ENCODE results near the gene SUGCT.

SUGCT gene

DNA sequence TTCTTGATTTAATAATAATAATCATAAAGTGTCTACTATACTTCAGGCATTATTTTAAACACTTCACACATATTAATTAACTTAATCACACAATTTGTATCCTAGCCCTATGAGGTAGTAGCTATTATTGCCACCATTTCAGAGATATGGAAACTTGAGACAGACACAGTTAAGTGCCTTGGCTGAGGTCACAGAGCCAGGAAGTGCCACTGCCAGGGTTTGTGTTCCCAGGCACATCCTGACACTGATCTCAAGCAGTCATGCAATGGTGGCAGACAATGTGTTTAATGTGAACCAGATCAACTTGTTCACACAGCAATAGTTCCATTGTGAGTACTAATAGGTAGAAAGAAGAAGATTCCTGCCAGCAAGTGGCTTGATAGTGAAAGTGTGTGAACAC, 666.0 kb downstream of the SUGCT start:
- DNase-seq: no peak

DNA sequence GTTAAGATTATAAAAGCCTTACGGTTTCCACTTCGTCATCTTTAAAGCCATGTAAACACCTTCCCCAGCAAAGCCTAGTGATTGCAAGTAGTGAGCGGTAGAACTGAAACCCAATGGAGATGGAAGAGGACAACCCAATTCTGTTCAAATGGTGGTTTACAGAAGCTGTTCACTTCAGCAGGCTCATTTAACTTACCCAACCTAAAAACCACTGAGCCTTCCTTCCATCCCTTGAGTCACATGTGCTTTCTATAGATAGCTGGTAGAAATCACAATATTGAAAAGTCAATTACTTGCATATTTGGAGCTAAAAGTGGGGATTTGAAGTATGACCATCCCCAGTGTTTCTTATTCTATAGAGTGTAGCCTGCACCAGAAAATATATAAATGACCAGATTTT, 667.7 kb downstream of the SUGCT start:
- DNase-seq: no peak

DNA sequence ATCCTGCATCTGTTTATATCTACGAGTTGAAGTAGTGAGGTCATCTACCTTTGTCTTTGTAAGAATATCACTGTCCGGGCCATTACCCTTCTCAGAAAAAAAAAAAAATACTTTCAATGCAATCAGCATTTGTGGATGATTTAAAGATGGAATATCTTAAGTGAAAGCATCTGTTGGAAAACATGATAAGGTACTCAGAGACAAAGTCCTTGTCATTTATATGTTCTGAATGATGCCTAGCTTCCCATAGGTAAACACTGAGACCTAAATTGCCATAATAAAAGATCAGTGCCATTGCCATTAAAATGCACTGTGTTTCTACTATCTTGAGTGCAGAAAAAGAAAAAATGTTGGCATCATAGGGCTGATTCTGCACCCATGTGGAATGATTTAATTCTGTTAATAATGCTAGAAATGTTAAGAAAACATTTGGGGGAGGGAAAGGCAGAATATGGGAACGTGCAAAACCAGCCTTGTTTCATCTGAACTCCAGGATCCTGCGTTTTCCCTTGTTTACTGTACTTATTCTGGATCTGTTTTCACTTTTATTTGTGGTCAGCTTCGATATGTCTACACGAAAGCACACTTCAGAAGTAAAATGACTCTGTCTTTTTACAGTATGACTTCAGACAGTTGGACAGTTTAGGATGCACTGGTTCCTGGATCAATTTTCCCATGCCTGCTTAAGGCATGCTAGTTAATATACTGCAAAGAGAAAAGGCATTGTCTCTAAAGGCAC, 669.8 kb downstream of the SUGCT start:
- no peak for DNase-seq

- DNase-seq: no peak
Observed at GRCh38 chr7:40805361-40805760, 670.6 kb downstream of the SUGCT start.

DNA sequence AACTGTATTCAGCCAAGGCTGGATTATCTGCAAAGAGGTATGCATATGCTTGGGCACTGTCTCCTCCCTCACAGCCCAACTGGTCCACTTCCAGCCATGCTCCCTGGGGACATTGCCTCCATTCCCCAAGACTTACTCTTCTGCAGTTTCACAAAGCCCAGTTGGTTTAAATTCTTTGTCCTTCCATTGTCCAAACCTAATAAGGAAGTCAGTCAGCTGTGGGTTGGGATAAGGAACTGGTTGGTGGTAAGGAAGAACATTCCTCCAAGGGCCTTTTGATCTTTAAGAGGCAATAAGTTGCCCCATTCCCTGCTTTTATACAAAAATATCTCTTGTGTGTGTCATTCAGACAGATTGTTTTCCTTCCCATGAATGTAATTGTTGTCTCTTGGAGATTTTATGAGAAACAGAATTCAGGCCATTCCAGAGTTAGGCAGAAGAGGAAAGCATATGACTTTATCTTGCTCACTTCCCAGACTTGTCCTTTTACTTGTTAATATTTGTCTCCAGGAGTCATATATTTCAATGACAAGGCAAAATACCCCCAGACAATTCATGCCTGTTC, 673.7 kb downstream of the SUGCT start:
- DNase-seq: no peak

GRCh38 chr7:40810274-40810673, 675.5 kb downstream of the SUGCT start:
- DNase-seq: no peak

- DNase-seq: no peak
Observed at GRCh38 chr7:40811666-40812065, 676.9 kb downstream of the SUGCT start.

- DNase-seq: no peak
Observed at GRCh38 chr7:40815022-40815421, 680.2 kb downstream of the SUGCT start.

GRCh38 chr7:40815512-40815911, 680.7 kb downstream of the SUGCT start:
- DNase-seq: no peak

GRCh38 chr7:40822861-40823260, 688.1 kb downstream of the SUGCT start:
- no peak for DNase-seq

GRCh38 chr7:40824461-40824860, 689.7 kb downstream of the SUGCT start:
- no peak for DNase-seq

DNA sequence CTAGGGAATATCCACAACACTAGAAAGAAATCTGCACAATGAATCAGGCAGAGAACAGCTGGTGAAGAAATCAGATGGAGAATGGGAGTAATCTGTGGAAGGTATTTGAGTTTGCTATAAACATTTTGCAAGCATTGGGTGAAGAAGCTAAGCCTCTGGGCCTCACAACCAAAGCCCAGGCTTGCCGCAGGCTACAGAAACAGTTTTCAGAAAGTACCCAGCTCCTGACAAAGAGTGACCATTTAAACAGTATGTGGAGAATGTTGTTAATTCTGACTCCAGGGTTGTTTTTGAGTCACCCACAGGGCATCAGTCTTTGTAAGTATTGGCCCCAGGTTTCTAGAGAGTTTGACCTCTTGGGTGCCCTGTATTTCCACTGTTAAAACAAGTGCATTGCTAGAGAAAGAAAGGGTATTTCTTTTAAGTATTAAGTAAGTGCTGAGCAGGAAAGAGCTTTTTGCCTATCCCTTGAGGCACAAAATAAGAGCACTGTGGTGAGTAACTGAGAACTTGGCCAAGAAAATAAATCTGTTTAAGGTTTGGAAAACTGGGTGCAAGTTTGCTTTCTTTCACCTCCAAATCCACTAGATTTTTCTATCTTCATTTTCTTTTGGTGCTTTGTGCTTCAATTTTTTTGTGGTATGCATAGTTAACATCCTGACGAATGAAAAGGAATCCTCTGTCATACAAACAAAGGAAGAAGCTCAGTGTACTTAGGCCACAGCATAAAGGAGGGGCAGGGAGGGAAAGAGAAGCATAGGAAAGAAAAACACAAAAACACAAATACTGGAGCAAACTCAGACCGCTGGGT, 691.8 kb downstream of the SUGCT start:
- no peak for DNase-seq

GRCh38 chr7:40827222-40828085, 692.6 kb downstream of the SUGCT start:
- peak; percentile 52 for DNase-seq

DNA sequence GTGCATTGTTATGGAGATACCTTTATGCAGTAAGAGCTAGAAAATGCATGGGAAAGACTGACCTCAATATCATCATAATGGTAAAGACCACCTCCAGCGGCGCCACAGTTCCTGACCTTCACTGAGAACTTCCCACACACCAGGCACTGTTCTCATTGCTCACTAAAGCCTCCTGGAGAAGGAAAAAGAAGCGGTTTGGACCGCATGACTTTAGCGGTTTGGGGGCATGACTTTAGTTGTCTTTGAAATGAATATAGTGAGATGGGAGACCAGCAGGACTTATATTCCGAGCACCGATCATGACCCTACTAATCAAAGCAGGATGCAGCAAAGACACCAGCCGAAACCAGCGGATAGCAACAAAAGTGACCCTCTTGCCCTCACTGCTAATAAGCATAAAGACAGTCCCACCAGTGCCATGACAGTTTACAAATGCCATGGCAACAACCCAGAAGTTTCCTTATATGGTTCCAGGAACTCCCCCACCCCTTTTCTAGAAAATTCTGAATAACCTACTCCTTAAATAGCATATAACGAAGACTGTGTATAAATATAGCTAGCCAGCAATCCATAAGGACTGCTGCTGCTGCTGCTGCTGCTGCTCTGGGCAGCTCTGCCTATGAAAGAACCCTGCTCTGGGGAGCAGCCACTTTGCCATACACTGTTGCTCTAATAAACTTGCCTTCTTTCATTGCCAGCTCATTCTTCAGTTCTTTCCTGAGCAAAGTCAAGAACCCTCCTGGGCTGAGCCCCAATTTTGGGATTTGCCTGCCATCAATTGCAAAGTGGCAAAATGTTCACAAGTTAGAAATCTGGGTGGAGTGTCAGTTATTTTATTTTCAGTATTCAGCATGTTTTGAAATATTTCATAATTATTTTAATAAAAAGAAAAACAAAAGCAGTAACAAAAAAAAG, 694.1 kb downstream of the SUGCT start:
- no peak for DNase-seq

DNA sequence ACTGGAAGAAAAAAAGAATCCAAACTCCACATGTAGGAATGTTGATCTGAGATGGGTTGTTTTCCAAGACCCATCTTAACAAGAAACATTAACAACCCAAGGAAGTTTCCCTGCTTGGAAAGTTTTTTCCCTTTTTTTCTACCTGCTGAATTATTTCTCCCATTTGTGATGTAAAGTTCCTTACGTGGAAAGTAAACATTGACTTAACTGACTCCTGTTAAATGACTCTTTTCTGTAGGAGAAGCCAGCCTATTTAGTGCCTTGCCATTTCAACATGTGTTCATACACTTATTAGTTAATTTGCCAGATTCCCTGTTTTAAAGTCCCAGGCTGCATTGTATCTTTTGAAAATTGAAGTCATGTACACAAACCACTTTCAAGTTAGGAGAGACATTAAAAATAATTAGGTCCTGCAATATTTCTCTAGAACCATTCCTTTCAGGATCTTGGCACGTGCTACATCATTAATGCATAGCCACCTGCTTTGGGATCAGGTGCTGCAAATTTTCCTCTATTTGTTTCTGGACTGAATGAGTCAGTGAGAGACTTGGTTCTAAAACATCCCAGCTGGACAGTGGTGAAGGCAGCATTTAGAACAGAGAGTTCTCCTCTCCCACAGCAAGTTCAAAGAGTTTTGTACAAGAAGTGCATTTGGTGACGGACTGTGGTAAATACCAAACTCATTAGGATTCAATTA, 698.5 kb downstream of the SUGCT start:
- no peak for DNase-seq

DNA sequence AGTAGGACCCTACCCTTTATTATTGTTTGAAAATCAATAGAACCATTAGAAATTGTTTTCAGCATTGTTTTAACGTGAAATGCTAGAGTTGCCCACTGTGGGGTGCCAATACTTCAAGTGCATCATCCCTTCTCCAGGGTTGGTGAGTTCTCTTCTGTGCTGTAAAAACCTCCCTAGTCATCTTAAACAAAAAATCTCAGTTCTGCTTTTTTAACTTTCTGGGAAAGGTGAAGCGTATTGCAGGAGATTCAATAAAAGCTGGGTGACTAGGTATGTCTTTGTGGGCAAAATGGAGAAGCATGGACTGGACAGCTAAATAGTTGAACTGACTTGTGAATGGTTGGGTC, 699.1 kb downstream of the SUGCT start:
- DNase-seq: no peak

GRCh38 chr7:40836218-40836617, 701.4 kb downstream of the SUGCT start:
- DNase-seq: no peak

DNA sequence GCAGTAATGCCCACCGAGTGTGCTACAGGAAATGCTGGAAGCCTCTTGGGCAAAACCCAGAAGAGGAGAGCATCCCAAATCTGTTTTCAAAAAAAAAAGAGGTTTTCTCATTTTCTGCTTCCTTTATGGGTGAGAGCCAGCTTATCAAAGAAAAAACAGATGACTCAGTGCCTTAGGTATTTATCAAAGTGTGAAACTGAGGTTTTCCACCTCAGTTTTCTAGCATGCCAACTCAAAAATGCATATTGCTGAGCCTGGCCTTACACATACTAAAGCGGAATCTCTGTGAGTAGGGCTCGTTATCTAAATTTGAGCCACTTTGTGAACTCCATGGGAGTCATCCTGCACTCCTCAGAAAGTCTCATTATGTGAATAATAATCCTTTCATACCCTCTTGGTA, 705.1 kb downstream of the SUGCT start:
- no peak for DNase-seq

- DNase-seq: no peak
Observed at GRCh38 chr7:40840990-40841389, 706.2 kb downstream of the SUGCT start.

GRCh38 chr7:40842641-40843040, 707.8 kb downstream of the SUGCT start:
- DNase-seq: no peak

DNA sequence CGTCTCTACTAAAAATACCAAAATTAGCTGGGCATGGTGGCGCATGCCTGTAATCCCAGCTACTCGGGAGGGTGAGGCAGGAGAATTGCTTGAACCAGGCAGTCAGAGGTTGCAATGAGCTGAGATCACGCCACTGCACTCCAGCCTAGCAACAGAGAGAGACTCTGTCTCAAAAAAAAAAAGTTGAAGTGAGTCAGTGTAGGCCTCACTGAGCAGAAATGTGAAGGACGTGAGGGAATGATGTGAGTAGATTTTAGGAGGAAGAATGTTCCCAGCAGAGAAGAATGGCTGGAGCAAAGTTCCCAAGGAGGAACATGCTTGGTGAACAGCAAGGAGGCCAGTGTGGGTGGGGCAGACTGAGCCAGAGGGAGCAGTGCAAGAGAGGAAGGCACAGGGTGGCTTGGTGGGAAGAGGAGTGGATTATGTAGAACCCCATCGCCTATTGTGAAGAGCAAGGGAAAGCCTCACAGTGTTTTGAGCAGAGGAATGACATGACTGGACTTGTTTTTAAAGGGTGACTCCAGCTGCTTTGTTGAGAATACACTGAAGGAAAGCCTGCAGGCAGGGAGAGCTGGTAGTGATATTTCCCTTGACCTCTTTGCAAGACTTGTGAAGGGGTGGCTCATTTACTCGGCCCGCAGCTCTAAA, 708.7 kb downstream of the SUGCT start:
- no peak for DNase-seq
